Spleen (tissue), 11 donors: ENCODE measurements around the gene NME9. TPM values are rescaled to one million over a fixed set of nuclear protein-coding genes. Genes with fewer than 3 reads are reported as not detected.

ENCODE experiments used
- DNase-seq: peaks from one replicate; pipeline ENCODE4 v3.0.0-alpha.2; 2020
- H3K27ac ChIP-seq, 8 donors: fragments of 200-600 bp; sonication (generic) in 7 of 8; 1 replicate in 4 of 8; 2 replicates in 4 of 8; pipeline versions ENCODE4 v1.5.0 to v1.8.0; 2016 to 2021; ENCODE audit warnings: inconsistent platforms in 4 of 8, mild to moderate bottlenecking in 4 of 8, moderate library complexity in 1 of 8
- H3K27me3 ChIP-seq, 7 donors: fragments of 200-600 bp; sonication (generic) in 6 of 7; replicated peaks in 1 of 7; 1 replicate in 4 of 7; 2 replicates in 3 of 7; pipeline versions ENCODE4 v1.5.0 to v1.8.0; 2016 to 2021; ENCODE audit warnings: inconsistent platforms in 3 of 7, mild to moderate bottlenecking in 1 of 7
- H3K36me3 ChIP-seq, 6 donors: fragments of 200-600 bp; sonication (generic) in 5 of 6; 1 replicate in 4 of 6; 2 replicates in 2 of 6; pipeline versions ENCODE4 v1.5.0 to v1.8.0; 2016 to 2021; ENCODE audit warnings: inconsistent platforms in 2 of 6
- H3K4me1 ChIP-seq, 6 donors: fragments of 200-600 bp; sonication (generic) in 5 of 6; 1 replicate in 3 of 6; 2 replicates in 3 of 6; pipeline versions ENCODE4 v1.5.0 to v1.8.0; 2016 to 2021; ENCODE audit warnings: inconsistent platforms in 3 of 6
- H3K4me3 ChIP-seq, 8 donors: fragments of 200-600 bp; sonication (generic) in 7 of 8; 1 replicate in 4 of 8; 2 replicates in 4 of 8; pipeline versions ENCODE4 v1.5.0 to v1.8.0; 2016 to 2021; ENCODE audit warnings: inconsistent platforms in 4 of 8, mild to moderate bottlenecking in 4 of 8, moderate library complexity in 2 of 8
- H3K9me3 ChIP-seq, 8 donors: fragments of 200-600 bp; sonication (generic) in 7 of 8; 1 replicate in 4 of 8; 2 replicates in 4 of 8; pipeline versions ENCODE4 v1.5.0 to v1.8.0; 2016 to 2021; ENCODE audit warnings: inconsistent platforms in 4 of 8
- POLR2A ChIP-seq, 3 donors: fragments of 450-650 bp; IDR thresholded peaks; one replicate each; pipeline ENCODE4 v1.5.1; 2017; ENCODE audit warnings: antibody characterized with exemption in 3 of 3, mild to moderate bottlenecking in 1 of 3
- POLR2AphosphoS5 ChIP-seq, 3 donors: sonication (generic); formaldehyde crosslinking; IDR thresholded peaks; one replicate each; pipeline ENCODE4 v1.5.1; 2017; ENCODE audit warnings: antibody characterized with exemption in 3 of 3
- whole genome bisulfite sequencing, 5 donors: extraction: QIAGEN DNeasy Blood & Tissue Kit in 3 of 5; methylation state at CpG; one replicate each; pipeline versions ENCODE4 v1.1.5 to v1.1.7; 2013 to 2018; 5-methylcytosine and 5-hydroxymethylcytosine counted together
- intact Hi-C: fragments of 100-400 bp; cut with DNase I; formaldehyde crosslinking; loops from one replicate; pipeline ENCODE4 v1.15.0; 2023; ENCODE audit warnings: low total_unique reads
- polyA plus RNA-seq, 3 donors: library from polyadenylated mRNA; stranded (reverse); fragments of 200-250 nt; gene quantifications; one replicate each; pipeline ENCODE4 v1.2.1, GENCODE V29; 2013
- total RNA-seq, 7 donors: library from RNA; depleted of rRNA in 3 of 7; stranded (reverse); fragments of >200 nt in 3 of 7; fragmentation: NEBNext Ultra II Directional in 4 of 7; extraction: Animal tissue kit (Norgen Biotek cat#: 25700) in 4 of 7; gene quantifications; one replicate each; pipeline versions ENCODE4 v1.1.0 to v1.2.1, GENCODE V29; 2016 to 2021
- TF ChIP-seq, protein P1 (sequence below), 11 experiments: fragments of 200-600 bp in 7 of 11; fragments of 450-650 bp in 4 of 11; sonication (generic) in 4 of 11; IDR thresholded peaks in 8 of 11; conservative IDR thresholded peaks in 3 of 11; 1 replicate in 7 of 11; 2 replicates in 4 of 11; pipeline versions ENCODE4 v1.4.0 to v1.8.0; 2016 to 2021; ENCODE audit warnings: antibody characterized with exemption in 11 of 11, inconsistent platforms in 4 of 11, mild to moderate bottlenecking in 1 of 11
- donor health status: healthy with polysubstance abuse.
- donor health status: DM: no; HTN: no; CAD: no; lungs with moderate emphysema.
- donor health status: DM: no; HTN: no; CAD: no.
- donor health status: Bipolar disorder and iron deficiency.
- donor health status: healthy.
- donor health status: DM: no; HTN: no; CAD: no.
- donor health status: DM: yes; HTN: yes; CAD: no.

The NME9 gene
- total and polyA plus RNA-seq, 10 donors, result 0.14 to 4.1 (median 0.44) TPM; not detected in 4

GRCh38 chr3:138340511-138340910 is 10.9 kb upstream of the NME9 start:
- Histone ChIP-seq H3K4me1 (no peaks in the 10 kb centered on the region), H3K4me3 (no peak overlapping the region), H3K27ac (no peak overlapping the region), H3K9me3 (no peaks in the 10 kb centered on the region), H3K27me3 (peaks cover 0 to 20% (median 0%) of the 10 kb centered on the region in 7 donors), H3K36me3 (no peaks in the 10 kb centered on the region)
- no peak for TF ChIP-seq POLR2AphosphoS5 (IDR thresholded peaks at IDR 0.05)
- no peak for TF ChIP-seq POLR2A (IDR thresholded peaks at IDR 0.05)
- TF ChIP-seq, protein P1, sequence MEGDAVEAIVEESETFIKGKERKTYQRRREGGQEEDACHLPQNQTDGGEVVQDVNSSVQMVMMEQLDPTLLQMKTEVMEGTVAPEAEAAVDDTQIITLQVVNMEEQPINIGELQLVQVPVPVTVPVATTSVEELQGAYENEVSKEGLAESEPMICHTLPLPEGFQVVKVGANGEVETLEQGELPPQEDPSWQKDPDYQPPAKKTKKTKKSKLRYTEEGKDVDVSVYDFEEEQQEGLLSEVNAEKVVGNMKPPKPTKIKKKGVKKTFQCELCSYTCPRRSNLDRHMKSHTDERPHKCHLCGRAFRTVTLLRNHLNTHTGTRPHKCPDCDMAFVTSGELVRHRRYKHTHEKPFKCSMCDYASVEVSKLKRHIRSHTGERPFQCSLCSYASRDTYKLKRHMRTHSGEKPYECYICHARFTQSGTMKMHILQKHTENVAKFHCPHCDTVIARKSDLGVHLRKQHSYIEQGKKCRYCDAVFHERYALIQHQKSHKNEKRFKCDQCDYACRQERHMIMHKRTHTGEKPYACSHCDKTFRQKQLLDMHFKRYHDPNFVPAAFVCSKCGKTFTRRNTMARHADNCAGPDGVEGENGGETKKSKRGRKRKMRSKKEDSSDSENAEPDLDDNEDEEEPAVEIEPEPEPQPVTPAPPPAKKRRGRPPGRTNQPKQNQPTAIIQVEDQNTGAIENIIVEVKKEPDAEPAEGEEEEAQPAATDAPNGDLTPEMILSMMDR (IDR thresholded peaks at IDR 0.05 in 8 of 11, conservative IDR thresholded peaks at IDR 0.05 in 3 of 11), result no peak
- whole genome bisulfite sequencing, 5 donors, result 74 to 92% (median 89%) methylated on average over 5 of the region's 5 CpGs
- no peak for DNase-seq
- intact Hi-C loops, result no loop called here

DNA sequence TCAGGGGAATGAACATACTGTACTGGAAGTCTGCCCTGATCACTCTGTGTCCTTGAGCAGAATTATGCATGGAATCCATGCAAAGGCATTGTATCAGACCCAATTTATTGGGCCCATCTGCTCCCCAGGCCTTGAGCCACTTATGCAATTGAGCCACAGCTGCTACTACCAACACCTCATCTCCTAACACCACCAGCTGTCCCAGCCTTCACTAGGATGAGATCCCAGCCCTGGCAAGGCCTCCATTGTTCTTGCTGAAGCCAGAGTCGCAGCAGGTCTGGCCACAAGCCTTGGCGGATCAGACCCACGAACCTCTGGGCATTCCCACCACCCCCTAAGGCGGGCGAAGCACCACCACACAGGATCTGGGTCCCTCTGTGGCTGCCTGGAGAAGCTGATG is 9.2 kb upstream of the NME9 start:
- no peak overlapping the region for H3K27ac ChIP-seq
- 89 to 96% (median 95%) methylated on average over 3 to 5 of the region's 5 CpGs for WGBS, 5 donors
- intact Hi-C loops, result no loop called here
- H3K4me1 ChIP-seq, result no peaks in the 10 kb centered on the region
- no peaks in the 10 kb centered on the region for H3K36me3 ChIP-seq
- no peaks in the 10 kb centered on the region for H3K9me3 ChIP-seq
- no peak overlapping the region for H3K4me3 ChIP-seq
- H3K27me3 ChIP-seq, result peaks cover 0 to 9% (median 0%) of the 10 kb centered on the region in 7 donors
- TF ChIP-seq POLR2A (IDR thresholded peaks at IDR 0.05) (no peak), POLR2AphosphoS5 (IDR thresholded peaks at IDR 0.05) (no peak)
- TF ChIP-seq, protein P1 (IDR thresholded peaks at IDR 0.05 in 8 of 11, conservative IDR thresholded peaks at IDR 0.05 in 3 of 11), result no peak
- DNase-seq, result no peak

GRCh38 chr3:138338244-138338643 is 8.6 kb upstream of the NME9 start:
- no peaks in the 10 kb centered on the region for H3K4me1 ChIP-seq
- no peak for DNase-seq
- 46 to 81% (median 65%) methylated on average over 5 of the region's 5 CpGs for WGBS, 5 donors
- no peak overlapping the region for H3K27ac ChIP-seq
- H3K36me3 ChIP-seq, result no peaks in the 10 kb centered on the region
- H3K27me3 ChIP-seq, result peaks cover 0 to 9% (median 0%) of the 10 kb centered on the region in 7 donors
- no peaks in the 10 kb centered on the region for H3K9me3 ChIP-seq
- intact Hi-C loops, result no loop called here
- no peak overlapping the region for H3K4me3 ChIP-seq
- no peak for TF ChIP-seq POLR2AphosphoS5 (IDR thresholded peaks at IDR 0.05)
- TF ChIP-seq POLR2A (IDR thresholded peaks at IDR 0.05), result no peak
- TF ChIP-seq, protein P1 (IDR thresholded peaks at IDR 0.05 in 8 of 11, conservative IDR thresholded peaks at IDR 0.05 in 3 of 11), result no peak

GRCh38 chr3:138336454-138336999 is 6.9 kb upstream of the NME9 start:
- Histone ChIP-seq H3K27me3 (peaks cover 0 to 9% (median 0%) of the 10 kb centered on the region in 7 donors), H3K4me1 (no peaks in the 10 kb centered on the region), H3K9me3 (no peaks in the 10 kb centered on the region), H3K36me3 (no peaks in the 10 kb centered on the region), H3K27ac (no peak overlapping the region), H3K4me3 (no peak overlapping the region)
- WGBS, 5 donors, result 89 to 93% (median 90%) methylated on average over 4 of the region's 4 CpGs
- intact Hi-C loops, result no loop called here
- DNase-seq, result no peak
- TF ChIP-seq, protein P1 (IDR thresholded peaks at IDR 0.05 in 8 of 11, conservative IDR thresholded peaks at IDR 0.05 in 3 of 11), result no peak
- TF ChIP-seq POLR2A (IDR thresholded peaks at IDR 0.05), result no peak
- no peak for TF ChIP-seq POLR2AphosphoS5 (IDR thresholded peaks at IDR 0.05)
